ENCODE measurements around the gene KCND2.
A peak's percentile ranks its signal among the peaks of the same experiment; 100 is the strongest.

Gene KCND2

DNA sequence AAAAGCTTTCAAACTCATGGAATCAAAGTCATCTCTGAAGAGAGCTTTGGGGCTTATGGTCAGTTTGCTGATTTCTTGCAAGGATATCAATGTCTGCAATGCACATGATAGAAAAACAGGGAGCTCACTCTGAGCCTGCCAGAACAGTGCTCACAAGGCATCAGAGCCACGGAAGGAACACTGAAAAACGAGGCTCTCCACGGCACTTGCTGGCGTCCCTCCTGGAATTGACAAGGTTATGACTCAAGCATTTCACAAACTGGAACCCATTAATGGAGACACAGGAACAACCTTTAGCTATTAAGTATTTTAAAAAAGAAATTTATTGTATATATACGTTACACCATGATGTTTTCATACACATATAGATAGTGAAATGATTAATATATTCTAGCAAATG is 266.3 kb downstream of the KCND2 start:
- DNase-seq (ENCODE audit: low read depth), result peak; percentile 62
- H3K4me3 ChIP-seq (ENCODE audit: control insufficient read depth, low read depth, low read length), result no peak overlapping the region
- TF ChIP-seq, protein P1, sequence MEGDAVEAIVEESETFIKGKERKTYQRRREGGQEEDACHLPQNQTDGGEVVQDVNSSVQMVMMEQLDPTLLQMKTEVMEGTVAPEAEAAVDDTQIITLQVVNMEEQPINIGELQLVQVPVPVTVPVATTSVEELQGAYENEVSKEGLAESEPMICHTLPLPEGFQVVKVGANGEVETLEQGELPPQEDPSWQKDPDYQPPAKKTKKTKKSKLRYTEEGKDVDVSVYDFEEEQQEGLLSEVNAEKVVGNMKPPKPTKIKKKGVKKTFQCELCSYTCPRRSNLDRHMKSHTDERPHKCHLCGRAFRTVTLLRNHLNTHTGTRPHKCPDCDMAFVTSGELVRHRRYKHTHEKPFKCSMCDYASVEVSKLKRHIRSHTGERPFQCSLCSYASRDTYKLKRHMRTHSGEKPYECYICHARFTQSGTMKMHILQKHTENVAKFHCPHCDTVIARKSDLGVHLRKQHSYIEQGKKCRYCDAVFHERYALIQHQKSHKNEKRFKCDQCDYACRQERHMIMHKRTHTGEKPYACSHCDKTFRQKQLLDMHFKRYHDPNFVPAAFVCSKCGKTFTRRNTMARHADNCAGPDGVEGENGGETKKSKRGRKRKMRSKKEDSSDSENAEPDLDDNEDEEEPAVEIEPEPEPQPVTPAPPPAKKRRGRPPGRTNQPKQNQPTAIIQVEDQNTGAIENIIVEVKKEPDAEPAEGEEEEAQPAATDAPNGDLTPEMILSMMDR (conservative IDR thresholded peaks at IDR 0.05; ENCODE audit: control insufficient read depth, insufficient read depth, low read depth, low read length), result no peak

- TF ChIP-seq, protein P1 (conservative IDR thresholded peaks at IDR 0.05; ENCODE audit: control insufficient read depth, insufficient read depth, low read depth, low read length), result no peak
- H3K4me3 ChIP-seq (ENCODE audit: control insufficient read depth, low read depth, low read length), result no peak overlapping the region
- DNase-seq (ENCODE audit: low read depth), result no peak
Measured at GRCh38 chr7:120547605-120548004, 274.6 kb downstream of the KCND2 start.

DNA sequence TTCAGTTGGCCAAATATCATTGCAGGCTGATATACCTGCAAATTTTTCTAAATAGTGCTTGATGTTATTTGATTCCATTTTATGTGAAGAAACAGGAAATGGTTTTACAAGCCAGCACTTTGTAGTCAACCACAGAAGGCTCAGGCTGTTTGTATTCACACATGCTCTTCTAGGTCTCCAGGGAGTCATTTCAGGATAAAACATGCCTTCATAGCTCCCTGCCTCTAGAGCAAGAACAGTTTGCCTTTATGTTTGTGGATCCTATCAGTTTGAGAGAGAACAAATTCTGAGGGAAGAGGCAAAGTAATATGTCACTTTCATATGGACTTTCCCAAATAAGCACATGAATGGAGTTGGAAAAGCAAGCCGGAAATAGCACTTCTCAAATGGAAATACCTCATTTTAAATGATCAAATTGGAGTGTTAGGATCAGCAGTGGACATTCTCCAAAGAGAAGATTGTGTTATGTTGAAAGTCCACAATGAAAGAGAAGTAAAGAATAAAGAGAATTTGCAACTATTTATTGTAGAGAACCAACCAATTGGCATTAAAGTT is 277.6 kb downstream of the KCND2 start:
- no peak overlapping the region for H3K4me3 ChIP-seq (ENCODE audit: control insufficient read depth, low read depth, low read length)
- TF ChIP-seq, protein P1 (conservative IDR thresholded peaks at IDR 0.05; ENCODE audit: control insufficient read depth, insufficient read depth, low read depth, low read length), result no peak
- DNase-seq (ENCODE audit: low read depth), result peak; percentile 74

DNA sequence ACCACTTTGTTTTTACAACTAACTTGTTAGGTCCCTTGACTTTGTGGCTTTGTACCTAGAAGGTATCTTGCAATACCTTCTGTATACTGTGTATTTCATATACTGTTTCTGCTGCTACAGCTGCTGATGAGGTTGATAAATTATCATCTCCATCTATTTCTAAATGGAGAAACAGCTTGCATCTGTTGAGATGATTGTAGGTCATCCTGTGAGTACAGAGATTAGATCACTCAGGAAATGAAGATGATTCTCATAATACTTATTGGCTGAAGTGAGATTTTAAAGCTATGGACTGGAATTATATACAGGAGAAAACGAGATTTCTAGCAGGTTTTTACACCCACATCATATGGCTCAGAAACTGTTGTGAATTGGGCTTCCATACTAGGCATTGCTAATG is 280.5 kb downstream of the KCND2 start:
- peak; percentile 2 for DNase-seq (ENCODE audit: low read depth)
- TF ChIP-seq, protein P1 (conservative IDR thresholded peaks at IDR 0.05; ENCODE audit: control insufficient read depth, insufficient read depth, low read depth, low read length), result no peak
- H3K4me3 ChIP-seq (ENCODE audit: control insufficient read depth, low read depth, low read length), result no peak overlapping the region

DNA sequence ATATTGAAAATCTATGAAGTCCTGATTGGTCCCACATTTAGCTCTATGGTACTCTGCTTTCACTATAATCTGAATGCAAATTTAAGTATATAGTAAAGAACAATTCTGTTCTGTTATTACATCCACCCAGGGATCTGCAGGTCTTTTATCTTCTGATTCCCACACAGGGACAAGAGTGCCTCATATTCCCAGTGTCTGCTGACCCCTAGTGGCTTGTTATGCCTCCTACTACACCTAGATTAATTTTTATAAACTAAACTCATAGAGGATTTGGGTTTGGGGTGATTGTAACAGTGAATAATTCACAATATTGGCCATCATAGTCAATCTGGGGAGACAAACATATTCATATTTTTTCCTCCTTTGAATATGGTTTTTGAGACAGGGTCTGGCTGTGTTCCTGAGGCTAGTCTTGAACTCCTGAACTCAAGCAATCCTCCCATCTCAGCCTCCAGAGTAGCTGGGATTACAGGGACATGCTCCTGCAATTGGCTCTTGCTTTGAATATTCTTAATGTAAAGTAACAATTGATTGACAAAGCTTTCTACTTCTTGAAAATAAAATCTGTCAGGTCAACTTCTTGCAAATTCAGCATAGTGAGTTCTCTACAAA is 282.1 kb downstream of the KCND2 start:
- DNase-seq (ENCODE audit: low read depth), result peak; percentile 76
- no peak overlapping the region for H3K4me3 ChIP-seq (ENCODE audit: control insufficient read depth, low read depth, low read length)
- TF ChIP-seq, protein P1 (conservative IDR thresholded peaks at IDR 0.05; ENCODE audit: control insufficient read depth, insufficient read depth, low read depth, low read length), result peak; percentile 83

DNA sequence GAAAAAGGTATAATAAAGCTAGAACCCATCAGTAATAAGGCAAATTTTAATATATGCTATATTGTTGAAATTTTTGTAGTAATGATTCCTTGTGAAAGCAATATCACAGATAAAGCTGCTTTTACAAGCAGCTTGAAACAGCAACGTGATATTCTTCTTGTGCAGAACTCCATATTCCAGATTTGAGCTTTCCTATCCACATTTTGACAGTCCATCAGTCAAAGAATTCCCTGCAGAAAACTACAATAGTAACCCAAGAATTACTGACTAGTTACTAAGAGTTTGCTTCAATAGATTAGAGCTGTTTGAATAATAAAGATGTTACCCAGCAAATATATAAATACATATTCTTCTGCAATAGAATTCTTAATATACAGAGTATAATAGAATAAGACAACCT is 291.2 kb downstream of the KCND2 start:
- TF ChIP-seq, protein P1 (conservative IDR thresholded peaks at IDR 0.05; ENCODE audit: control insufficient read depth, insufficient read depth, low read depth, low read length), result no peak
- H3K4me3 ChIP-seq (ENCODE audit: control insufficient read depth, low read depth, low read length), result no peak overlapping the region
- no peak for DNase-seq (ENCODE audit: low read depth)

Data from fibroblast of mammary gland (primary cell).